GM23338 (cell line): ENCODE results near the gene ZXDA.

Source experiments
- CREB1 ChIP-seq: fragments of 250-450 bp; sonication (Bioruptor Pico); IDR thresholded peaks from 2 replicates; pipeline ENCODE4 v1.5.0; 2020; ENCODE audit warnings: low read depth, mild to moderate bottlenecking, moderate library complexity
- EZH2 ChIP-seq: fragments of 200-600 bp; sonication (generic); IDR thresholded peaks from one replicate; pipeline ENCODE4 v1.8.0; 2017; ENCODE audit warnings: antibody characterized with exemption, mild to moderate bottlenecking, low read depth; ENCODE audit not compliant: unreplicated experiment
- EZH2phosphoT487 ChIP-seq: fragments of 200-600 bp; sonication (generic); IDR thresholded peaks from one replicate; pipeline ENCODE4 v1.8.1; 2018; ENCODE audit warnings: antibody characterized with exemption; ENCODE audit not compliant: unreplicated experiment
- JUNB ChIP-seq: IDR thresholded peaks from one replicate; pipeline ENCODE4 v1.6.1; 2016; ENCODE audit warnings: antibody characterized with exemption; ENCODE audit not compliant: unreplicated experiment
- NANOG ChIP-seq: IDR thresholded peaks from 2 replicates; pipeline ENCODE4 v1.6.1; 2016; ENCODE audit warnings: antibody characterized with exemption, borderline replicate concordance
- POLR2AphosphoS5 ChIP-seq: IDR thresholded peaks from 2 replicates; pipeline ENCODE4 v1.6.1; 2016; ENCODE audit warnings: antibody characterized with exemption, low read depth
- STAT1 ChIP-seq: IDR thresholded peaks from one replicate; pipeline ENCODE4 v1.6.1; 2016; ENCODE audit warnings: antibody characterized with exemption; ENCODE audit not compliant: unreplicated experiment
- ZNF114 ChIP-seq: fragments of 250-450 bp; sonication (Bioruptor Pico); IDR thresholded peaks from 2 replicates; pipeline ENCODE4 v1.5.0; 2020; ENCODE audit warnings: mild to moderate bottlenecking, moderate library complexity
- ZNF331 ChIP-seq: fragments of 250-450 bp; sonication (Bioruptor Pico); IDR thresholded peaks from 2 replicates; pipeline ENCODE4 v1.5.0; 2020; ENCODE audit warnings: low read depth, mild to moderate bottlenecking, moderate library complexity
- TF ChIP-seq, protein P1 (sequence below), 2 experiments: fragments of 200-600 bp in 1 of 2; sonication (generic) in 1 of 2; conservative IDR thresholded peaks; 2 replicates each; pipeline versions ENCODE4 v1.5.1 to v1.6.1; 2016 to 2017; ENCODE audit warnings: antibody characterized with exemption in 2 of 2, low read depth in 2 of 2, mild to moderate bottlenecking in 2 of 2, moderate library complexity in 1 of 2
- TF ChIP-seq, protein P2 (sequence below): IDR thresholded peaks from one replicate; pipeline ENCODE4 v1.6.1; 2018; ENCODE audit warnings: antibody characterized with exemption; ENCODE audit not compliant: unreplicated experiment
- TF ChIP-seq, protein P3 (sequence below): IDR thresholded peaks from 2 replicates; pipeline ENCODE4 v1.6.1; 2016; ENCODE audit warnings: antibody characterized with exemption
- TF ChIP-seq, protein P4 (sequence below): fragments of 250-450 bp; sonication (Bioruptor Pico); IDR thresholded peaks from 2 replicates; pipeline ENCODE4 v1.5.0; 2020; ENCODE audit warnings: mild to moderate bottlenecking, moderate library complexity

DNA sequence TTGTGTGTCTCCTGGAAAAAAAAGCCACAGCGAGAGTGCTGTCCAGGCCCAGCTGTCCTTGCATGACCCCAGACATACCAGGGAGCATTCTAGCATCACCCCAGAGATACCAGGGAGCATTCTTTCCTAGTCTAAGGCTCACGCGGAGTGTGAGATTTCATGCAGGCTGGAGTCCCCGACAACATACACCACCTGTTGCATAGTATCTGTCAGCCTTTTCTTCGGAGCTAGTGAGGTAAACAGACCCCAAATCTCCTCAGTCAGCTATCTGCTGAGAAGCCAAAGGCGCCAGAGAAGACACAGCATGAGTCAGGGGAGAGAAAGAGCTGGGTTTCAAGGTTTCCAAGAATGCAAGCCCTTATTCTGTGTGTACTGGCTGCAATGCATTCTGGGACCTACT, 23.1 kb upstream of the ZXDA start:
- TF ChIP-seq, protein P1, sequence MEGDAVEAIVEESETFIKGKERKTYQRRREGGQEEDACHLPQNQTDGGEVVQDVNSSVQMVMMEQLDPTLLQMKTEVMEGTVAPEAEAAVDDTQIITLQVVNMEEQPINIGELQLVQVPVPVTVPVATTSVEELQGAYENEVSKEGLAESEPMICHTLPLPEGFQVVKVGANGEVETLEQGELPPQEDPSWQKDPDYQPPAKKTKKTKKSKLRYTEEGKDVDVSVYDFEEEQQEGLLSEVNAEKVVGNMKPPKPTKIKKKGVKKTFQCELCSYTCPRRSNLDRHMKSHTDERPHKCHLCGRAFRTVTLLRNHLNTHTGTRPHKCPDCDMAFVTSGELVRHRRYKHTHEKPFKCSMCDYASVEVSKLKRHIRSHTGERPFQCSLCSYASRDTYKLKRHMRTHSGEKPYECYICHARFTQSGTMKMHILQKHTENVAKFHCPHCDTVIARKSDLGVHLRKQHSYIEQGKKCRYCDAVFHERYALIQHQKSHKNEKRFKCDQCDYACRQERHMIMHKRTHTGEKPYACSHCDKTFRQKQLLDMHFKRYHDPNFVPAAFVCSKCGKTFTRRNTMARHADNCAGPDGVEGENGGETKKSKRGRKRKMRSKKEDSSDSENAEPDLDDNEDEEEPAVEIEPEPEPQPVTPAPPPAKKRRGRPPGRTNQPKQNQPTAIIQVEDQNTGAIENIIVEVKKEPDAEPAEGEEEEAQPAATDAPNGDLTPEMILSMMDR (conservative IDR thresholded peaks at IDR 0.05; ENCODE audit: low read depth in 2 of 2): no peak
- TF ChIP-seq STAT1 (no peak), EZH2 (no peak), POLR2AphosphoS5 (no peak), EZH2phosphoT487 (no peak), ZNF331 (CRISPR knock-in tag) (no peak), NANOG (no peak), CREB1 (CRISPR knock-in tag) (no peak), ZNF114 (CRISPR knock-in tag) (no peak), JUNB (no peak)
- TF ChIP-seq, protein P2, sequence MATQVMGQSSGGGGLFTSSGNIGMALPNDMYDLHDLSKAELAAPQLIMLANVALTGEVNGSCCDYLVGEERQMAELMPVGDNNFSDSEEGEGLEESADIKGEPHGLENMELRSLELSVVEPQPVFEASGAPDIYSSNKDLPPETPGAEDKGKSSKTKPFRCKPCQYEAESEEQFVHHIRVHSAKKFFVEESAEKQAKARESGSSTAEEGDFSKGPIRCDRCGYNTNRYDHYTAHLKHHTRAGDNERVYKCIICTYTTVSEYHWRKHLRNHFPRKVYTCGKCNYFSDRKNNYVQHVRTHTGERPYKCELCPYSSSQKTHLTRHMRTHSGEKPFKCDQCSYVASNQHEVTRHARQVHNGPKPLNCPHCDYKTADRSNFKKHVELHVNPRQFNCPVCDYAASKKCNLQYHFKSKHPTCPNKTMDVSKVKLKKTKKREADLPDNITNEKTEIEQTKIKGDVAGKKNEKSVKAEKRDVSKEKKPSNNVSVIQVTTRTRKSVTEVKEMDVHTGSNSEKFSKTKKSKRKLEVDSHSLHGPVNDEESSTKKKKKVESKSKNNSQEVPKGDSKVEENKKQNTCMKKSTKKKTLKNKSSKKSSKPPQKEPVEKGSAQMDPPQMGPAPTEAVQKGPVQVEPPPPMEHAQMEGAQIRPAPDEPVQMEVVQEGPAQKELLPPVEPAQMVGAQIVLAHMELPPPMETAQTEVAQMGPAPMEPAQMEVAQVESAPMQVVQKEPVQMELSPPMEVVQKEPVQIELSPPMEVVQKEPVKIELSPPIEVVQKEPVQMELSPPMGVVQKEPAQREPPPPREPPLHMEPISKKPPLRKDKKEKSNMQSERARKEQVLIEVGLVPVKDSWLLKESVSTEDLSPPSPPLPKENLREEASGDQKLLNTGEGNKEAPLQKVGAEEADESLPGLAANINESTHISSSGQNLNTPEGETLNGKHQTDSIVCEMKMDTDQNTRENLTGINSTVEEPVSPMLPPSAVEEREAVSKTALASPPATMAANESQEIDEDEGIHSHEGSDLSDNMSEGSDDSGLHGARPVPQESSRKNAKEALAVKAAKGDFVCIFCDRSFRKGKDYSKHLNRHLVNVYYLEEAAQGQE: no peak
- TF ChIP-seq, protein P3, sequence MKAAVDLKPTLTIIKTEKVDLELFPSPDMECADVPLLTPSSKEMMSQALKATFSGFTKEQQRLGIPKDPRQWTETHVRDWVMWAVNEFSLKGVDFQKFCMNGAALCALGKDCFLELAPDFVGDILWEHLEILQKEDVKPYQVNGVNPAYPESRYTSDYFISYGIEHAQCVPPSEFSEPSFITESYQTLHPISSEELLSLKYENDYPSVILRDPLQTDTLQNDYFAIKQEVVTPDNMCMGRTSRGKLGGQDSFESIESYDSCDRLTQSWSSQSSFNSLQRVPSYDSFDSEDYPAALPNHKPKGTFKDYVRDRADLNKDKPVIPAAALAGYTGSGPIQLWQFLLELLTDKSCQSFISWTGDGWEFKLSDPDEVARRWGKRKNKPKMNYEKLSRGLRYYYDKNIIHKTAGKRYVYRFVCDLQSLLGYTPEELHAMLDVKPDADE: no peak
- TF ChIP-seq, protein P4, sequence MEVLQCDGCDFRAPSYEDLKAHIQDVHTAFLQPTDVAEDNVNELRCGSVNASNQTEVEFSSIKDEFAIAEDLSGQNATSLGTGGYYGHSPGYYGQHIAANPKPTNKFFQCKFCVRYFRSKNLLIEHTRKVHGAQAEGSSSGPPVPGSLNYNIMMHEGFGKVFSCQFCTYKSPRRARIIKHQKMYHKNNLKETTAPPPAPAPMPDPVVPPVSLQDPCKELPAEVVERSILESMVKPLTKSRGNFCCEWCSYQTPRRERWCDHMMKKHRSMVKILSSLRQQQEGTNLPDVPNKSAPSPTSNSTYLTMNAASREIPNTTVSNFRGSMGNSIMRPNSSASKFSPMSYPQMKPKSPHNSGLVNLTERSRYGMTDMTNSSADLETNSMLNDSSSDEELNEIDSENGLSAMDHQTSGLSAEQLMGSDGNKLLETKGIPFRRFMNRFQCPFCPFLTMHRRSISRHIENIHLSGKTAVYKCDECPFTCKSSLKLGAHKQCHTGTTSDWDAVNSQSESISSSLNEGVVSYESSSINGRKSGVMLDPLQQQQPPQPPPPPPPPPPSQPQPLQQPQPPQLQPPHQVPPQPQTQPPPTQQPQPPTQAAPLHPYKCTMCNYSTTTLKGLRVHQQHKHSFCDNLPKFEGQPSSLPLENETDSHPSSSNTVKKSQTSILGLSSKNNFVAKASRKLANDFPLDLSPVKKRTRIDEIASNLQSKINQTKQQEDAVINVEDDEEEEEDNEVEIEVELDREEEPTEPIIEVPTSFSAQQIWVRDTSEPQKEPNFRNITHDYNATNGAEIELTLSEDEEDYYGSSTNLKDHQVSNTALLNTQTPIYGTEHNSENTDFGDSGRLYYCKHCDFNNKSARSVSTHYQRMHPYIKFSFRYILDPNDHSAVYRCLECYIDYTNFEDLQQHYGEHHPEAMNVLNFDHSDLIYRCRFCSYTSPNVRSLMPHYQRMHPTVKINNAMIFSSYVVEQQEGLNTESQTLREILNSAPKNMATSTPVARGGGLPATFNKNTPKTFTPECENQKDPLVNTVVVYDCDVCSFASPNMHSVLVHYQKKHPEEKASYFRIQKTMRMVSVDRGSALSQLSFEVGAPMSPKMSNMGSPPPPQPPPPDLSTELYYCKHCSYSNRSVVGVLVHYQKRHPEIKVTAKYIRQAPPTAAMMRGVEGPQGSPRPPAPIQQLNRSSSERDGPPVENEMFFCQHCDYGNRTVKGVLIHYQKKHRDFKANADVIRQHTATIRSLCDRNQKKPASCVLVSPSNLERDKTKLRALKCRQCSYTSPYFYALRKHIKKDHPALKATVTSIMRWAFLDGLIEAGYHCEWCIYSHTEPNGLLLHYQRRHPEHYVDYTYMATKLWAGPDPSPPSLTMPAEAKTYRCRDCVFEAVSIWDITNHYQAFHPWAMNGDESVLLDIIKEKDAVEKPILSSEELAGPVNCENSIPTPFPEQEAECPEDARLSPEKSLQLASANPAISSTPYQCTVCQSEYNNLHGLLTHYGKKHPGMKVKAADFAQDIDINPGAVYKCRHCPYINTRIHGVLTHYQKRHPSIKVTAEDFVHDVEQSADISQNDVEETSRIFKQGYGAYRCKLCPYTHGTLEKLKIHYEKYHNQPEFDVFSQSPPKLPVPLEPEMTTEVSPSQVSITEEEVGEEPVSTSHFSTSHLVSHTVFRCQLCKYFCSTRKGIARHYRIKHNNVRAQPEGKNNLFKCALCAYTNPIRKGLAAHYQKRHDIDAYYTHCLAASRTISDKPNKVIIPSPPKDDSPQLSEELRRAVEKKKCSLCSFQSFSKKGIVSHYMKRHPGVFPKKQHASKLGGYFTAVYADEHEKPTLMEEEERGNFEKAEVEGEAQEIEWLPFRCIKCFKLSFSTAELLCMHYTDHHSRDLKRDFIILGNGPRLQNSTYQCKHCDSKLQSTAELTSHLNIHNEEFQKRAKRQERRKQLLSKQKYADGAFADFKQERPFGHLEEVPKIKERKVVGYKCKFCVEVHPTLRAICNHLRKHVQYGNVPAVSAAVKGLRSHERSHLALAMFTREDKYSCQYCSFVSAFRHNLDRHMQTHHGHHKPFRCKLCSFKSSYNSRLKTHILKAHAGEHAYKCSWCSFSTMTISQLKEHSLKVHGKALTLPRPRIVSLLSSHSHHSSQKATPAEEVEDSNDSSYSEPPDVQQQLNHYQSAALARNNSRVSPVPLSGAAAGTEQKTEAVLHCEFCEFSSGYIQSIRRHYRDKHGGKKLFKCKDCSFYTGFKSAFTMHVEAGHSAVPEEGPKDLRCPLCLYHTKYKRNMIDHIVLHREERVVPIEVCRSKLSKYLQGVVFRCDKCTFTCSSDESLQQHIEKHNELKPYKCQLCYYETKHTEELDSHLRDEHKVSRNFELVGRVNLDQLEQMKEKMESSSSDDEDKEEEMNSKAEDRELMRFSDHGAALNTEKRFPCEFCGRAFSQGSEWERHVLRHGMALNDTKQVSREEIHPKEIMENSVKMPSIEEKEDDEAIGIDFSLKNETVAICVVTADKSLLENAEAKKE (CRISPR knock-in tag): no peak
